RWPE1 (cell line): ENCODE measurements around the gene C1orf105.

Source experiments
- CTCF ChIA-PET: fragments of 350-600 bp; sonication (Branson Sonifier 250); formaldehyde crosslinking; extraction: SDS; loops from one replicate; lab custom pipeline; 2021; lab: Yijun Ruan, JAX
- POLR2A ChIA-PET: fragments of 400-600 bp; formaldehyde crosslinking; extraction: SDS; loops from one replicate; lab custom pipeline; 2020; ENCODE audit warnings: antibody characterized with exemption; ENCODE audit not compliant: low non-redundant PET; lab: Yijun Ruan, JAX
- DNase-seq: peaks from one replicate; pipeline ENCODE4 v3.0.0; 2012; ENCODE audit warnings: low spot score
- H3K27ac ChIP-seq: fragments of 450-650 bp; 2 replicates; pipeline ENCODE4 v1.5.1; 2017
- CTCF ChIP-seq: fragments of 450-650 bp; conservative IDR thresholded peaks from 2 replicates; pipeline ENCODE4 v1.5.1; 2017; ENCODE audit warnings: low read depth, mild to moderate bottlenecking

C1orf105 gene

GRCh38 chr1:172466795-172467407 lies 46.4 kb downstream of the C1orf105 start:
- ChIA-PET CTCF (no interaction called here), POLR2A (no interaction called here)
- no peak for TF ChIP-seq CTCF
- DNase-seq = no peak
- no peak overlapping the region for H3K27ac ChIP-seq

GRCh38 chr1:172467446-172467845 lies 47.0 kb downstream of the C1orf105 start:
- DNase-seq = no peak
- POLR2A ChIA-PET = no interaction called here
- CTCF ChIA-PET = no interaction called here
- no peak for TF ChIP-seq CTCF
- H3K27ac ChIP-seq = no peak overlapping the region

GRCh38 chr1:172468296-172468695 lies 47.8 kb downstream of the C1orf105 start:
- DNase-seq = no peak
- POLR2A ChIA-PET = no interaction called here
- no peak overlapping the region for H3K27ac ChIP-seq
- CTCF ChIA-PET = no interaction called here
- no peak for TF ChIP-seq CTCF

- ChIA-PET CTCF (no interaction called here), POLR2A (no interaction called here)
- no peak for TF ChIP-seq CTCF
- no peak for DNase-seq
- H3K27ac ChIP-seq = no peak overlapping the region
Observed at GRCh38 chr1:172469717-172470116, 49.2 kb downstream of the C1orf105 start.

GRCh38 chr1:172470149-172470548 lies 49.7 kb downstream of the C1orf105 start:
- no peak for DNase-seq
- no peak overlapping the region for H3K27ac ChIP-seq
- ChIA-PET CTCF (no interaction called here), POLR2A (no interaction called here)
- no peak for TF ChIP-seq CTCF

- ChIA-PET POLR2A (no interaction called here), CTCF (no interaction called here)
- no peak for TF ChIP-seq CTCF
- DNase-seq = no peak
- H3K27ac ChIP-seq = no peak overlapping the region
Observed at GRCh38 chr1:172471666-172472065, 51.2 kb downstream of the C1orf105 start.
